Neural crest cell (in vitro differentiated cells): ENCODE results near the gene CD24. TPM values are rescaled to one million over a fixed set of nuclear protein-coding genes. Genes with fewer than 3 reads are reported as not detected.
"Not testable (repeated sequence)": the region's sequence is repeated elsewhere in the genome, so short reads cannot be mapped to it uniquely, and the experiment has no call there.

Source experiments
- DNase-seq: peaks from one replicate; pipeline ENCODE4 v3.0.0; 2021; ENCODE audit warnings: low read depth, mixed read lengths, low spot score
- H3K27ac Mint-ChIP-seq: one replicate; pipeline ENCODE4 v1.8.0; 2021; ENCODE audit warnings: mild to moderate bottlenecking, mixed read lengths; ENCODE audit not compliant: unreplicated experiment
- H3K27me3 Mint-ChIP-seq: 2 replicates; pipeline ENCODE4 v1.8.0; 2021; ENCODE audit warnings: low read depth, mild to moderate bottlenecking, mixed read lengths
- H3K36me3 Mint-ChIP-seq: 2 replicates; pipeline ENCODE4 v1.8.0; 2021; ENCODE audit warnings: low read depth, mild to moderate bottlenecking, mixed read lengths
- H3K4me1 Mint-ChIP-seq: 2 replicates; pipeline ENCODE4 v1.8.0; 2021; ENCODE audit warnings: mixed read lengths
- H3K4me3 Mint-ChIP-seq: one replicate; pipeline ENCODE4 v1.8.0; 2021; ENCODE audit warnings: mild to moderate bottlenecking, mixed read lengths
- H3K9me3 Mint-ChIP-seq: 2 replicates; pipeline ENCODE4 v1.8.0; 2021; ENCODE audit warnings: mixed read lengths
- CTCF ChIP-seq: fragments of 200-600 bp; sonication (generic); conservative IDR thresholded peaks from 2 replicates; pipeline ENCODE4 v1.5.0; 2021; ENCODE audit warnings: antibody characterized with exemption, mild to moderate bottlenecking
- total RNA-seq: library from RNA; stranded (reverse); gene quantifications from 2 replicates; pipeline ENCODE4 v1.2.1, GENCODE V29; 2021

CD24 gene
- total RNA-seq, 1 donor from 2014 or later = 333 TPM

- peak; percentile 88 for TF ChIP-seq CTCF
- DNase-seq = peak; percentile 73
- H3K36me3 Mint-ChIP-seq = no peaks in the 10 kb centered on the region
- no peak overlapping the region for H3K4me3 Mint-ChIP-seq
- no peaks in the 10 kb centered on the region for H3K9me3 Mint-ChIP-seq
- peaks cover 3% of the 10 kb centered on the region for H3K4me1 Mint-ChIP-seq
- no peak overlapping the region for H3K27ac Mint-ChIP-seq
- H3K27me3 Mint-ChIP-seq = no peaks in the 10 kb centered on the region
Measured at GRCh38 chr6:106997392-106998158, 23.0 kb upstream of the CD24 start.

- TF ChIP-seq CTCF = no peak
- Mint-ChIP-seq H3K4me1 (peaks cover 3% of the 10 kb centered on the region), H3K9me3 (no peaks in the 10 kb centered on the region), H3K4me3 (no peak overlapping the region), H3K36me3 (no peaks in the 10 kb centered on the region), H3K27ac (no peak overlapping the region), H3K27me3 (no peaks in the 10 kb centered on the region)
- no peak for DNase-seq
Measured at GRCh38 chr6:106995640-106996039, 21.1 kb upstream of the CD24 start.

GRCh38 chr6:106989737-106990136 lies 15.2 kb upstream of the CD24 start:
- not testable (repeated sequence) for H3K36me3 Mint-ChIP-seq, H3K27ac Mint-ChIP-seq, H3K9me3 Mint-ChIP-seq

DNA sequence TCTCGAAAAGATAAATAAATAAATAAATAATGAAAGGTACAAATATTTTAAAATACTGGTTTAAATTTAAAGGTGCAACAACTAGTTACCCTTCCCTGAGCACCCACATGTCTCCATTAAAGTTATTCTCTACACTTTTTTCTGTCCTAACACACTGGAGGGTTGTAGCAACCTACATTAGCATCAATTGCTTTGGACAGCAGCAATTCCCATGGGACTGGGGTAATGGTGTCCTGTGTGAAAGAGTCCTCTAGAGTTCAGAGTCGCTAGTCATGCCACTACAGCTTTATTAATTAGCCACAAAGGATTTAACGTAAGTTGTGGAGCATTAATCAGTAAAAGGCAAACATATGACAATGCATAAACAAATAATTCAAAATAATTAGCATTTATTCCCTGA lies 14.1 kb upstream of the CD24 start:
- Mint-ChIP-seq H3K9me3 (no peaks in the 10 kb centered on the region), H3K36me3 (no peaks in the 10 kb centered on the region), H3K27ac (no peak overlapping the region), H3K27me3 (no peaks in the 10 kb centered on the region), H3K4me1 (no peaks in the 10 kb centered on the region), H3K4me3 (no peak overlapping the region)
- no peak for TF ChIP-seq CTCF
- DNase-seq = no peak

More at GRCh38 chr6:106989737-106990136, 15.2 kb upstream of the CD24 start:
- not testable (repeated sequence) for H3K27me3 Mint-ChIP-seq, DNase-seq, H3K4me3 Mint-ChIP-seq, H3K4me1 Mint-ChIP-seq

DNA sequence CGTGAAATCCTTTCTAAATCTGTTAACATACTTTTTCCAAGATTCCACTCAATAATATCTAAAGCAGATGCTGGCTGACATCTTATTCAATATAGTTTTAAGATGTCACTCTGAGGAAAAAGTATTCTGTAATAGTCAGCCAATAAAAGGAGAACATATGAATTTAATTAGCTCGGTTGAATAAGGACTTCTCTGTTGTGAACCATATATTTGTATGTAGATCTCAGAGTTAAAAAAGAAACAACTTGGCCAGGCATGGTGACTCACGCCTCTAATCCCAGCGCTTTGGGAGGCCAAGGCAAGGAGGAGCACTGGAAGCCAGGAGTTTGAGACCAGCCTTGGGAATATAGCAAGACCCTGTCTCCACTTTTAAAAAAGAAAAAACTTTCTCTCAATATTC lies 7.4 kb upstream of the CD24 start:
- Mint-ChIP-seq H3K27ac (no peak overlapping the region), H3K27me3 (peaks cover 10% of the 10 kb centered on the region), H3K4me3 (no peak overlapping the region), H3K36me3 (no peaks in the 10 kb centered on the region), H3K4me1 (peaks cover 6% of the 10 kb centered on the region), H3K9me3 (no peaks in the 10 kb centered on the region)
- no peak for DNase-seq
- TF ChIP-seq CTCF = no peak

- H3K36me3 Mint-ChIP-seq = no peaks in the 10 kb centered on the region
- H3K27ac Mint-ChIP-seq = no peak overlapping the region
- H3K4me3 Mint-ChIP-seq = no peak overlapping the region
Measured at GRCh38 chr6:106980926-106981325, 6.4 kb upstream of the CD24 start.

More at GRCh38 chr6:106980926-106981325, 6.4 kb upstream of the CD24 start:
- Mint-ChIP-seq H3K9me3 (no peaks in the 10 kb centered on the region), H3K27me3 (peaks cover 19% of the 10 kb centered on the region), H3K4me1 (peaks cover 8% of the 10 kb centered on the region)
- DNase-seq = no peak
- no peak for TF ChIP-seq CTCF
